ENCODE data around the gene FHL3. TPM values are rescaled to one million over a fixed set of nuclear protein-coding genes. Genes with fewer than 3 reads are reported as not detected.
A peak's percentile ranks its signal among the peaks of the same experiment; 100 is the strongest.

The FHL3 gene, protein sequence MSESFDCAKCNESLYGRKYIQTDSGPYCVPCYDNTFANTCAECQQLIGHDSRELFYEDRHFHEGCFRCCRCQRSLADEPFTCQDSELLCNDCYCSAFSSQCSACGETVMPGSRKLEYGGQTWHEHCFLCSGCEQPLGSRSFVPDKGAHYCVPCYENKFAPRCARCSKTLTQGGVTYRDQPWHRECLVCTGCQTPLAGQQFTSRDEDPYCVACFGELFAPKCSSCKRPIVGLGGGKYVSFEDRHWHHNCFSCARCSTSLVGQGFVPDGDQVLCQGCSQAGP
- 39.1 and 40.4 TPM in 2 replicates for total RNA-seq
- long read RNA-seq, partial matches to known transcripts, result 1 of 7 reads
- long read RNA-seq, other reads (novel, unspliced or antisense), result 1 of 7 reads

DNA sequence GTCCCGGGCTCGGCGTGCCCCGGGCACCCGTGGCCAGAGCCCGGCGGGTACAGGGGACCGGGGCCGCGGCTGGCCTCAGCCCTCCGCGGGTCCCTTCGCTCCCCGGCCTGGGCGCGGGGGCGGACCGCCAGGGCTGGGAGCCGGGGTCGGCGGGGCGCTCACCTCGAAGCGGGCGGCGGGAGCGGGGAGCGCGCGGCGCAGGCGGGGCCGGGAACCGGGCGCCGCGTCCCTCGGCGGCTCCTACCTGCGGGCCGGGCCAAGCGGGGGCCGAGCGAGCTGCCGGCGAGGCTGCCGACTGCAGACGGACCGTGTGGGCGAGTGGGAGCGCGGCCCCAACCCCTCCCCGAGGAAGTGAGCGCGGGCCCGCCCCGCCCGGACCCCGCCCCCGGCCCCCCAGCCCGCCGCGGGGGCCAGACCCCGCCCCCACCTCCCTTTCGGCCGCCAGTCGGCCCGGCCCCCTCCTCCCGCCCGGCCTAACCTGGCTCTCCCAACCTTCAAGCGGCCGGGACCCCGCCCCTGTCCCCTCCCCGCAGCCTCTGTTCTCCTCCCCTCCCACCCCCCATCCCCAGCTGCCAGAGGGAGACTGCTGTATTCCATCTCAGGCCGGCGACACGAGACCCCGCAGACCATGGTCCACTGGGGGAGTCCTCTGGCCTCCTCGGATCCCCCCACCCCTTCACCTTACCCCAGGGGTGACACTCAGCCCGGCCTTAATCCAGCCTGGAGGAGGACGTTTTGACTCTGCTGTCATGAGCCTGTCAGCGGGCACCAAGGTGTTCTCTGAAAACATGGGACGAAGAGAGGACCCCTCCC lies at the start of gene FHL3:
Gene FHL3, minus strand, starts transcription at position 320 of the 813 bp plus-strand sequence. CDS start 6,102 bp downstream, outside the sequence.
- DNase-seq (ENCODE audit: extremely low spot score, unreplicated experiment), result no peak
- Mint-ChIP-seq H3K36me3 (ENCODE audit: unreplicated experiment) (no peaks in the 10 kb centered on the region), H3K27ac (ENCODE audit: unreplicated experiment) (peak within 1 kb of the TSS; percentile 82), H3K4me3 (ENCODE audit: unreplicated experiment) (peak within 1 kb of the TSS; percentile 85), H3K4me1 (ENCODE audit: unreplicated experiment) (peaks cover 55% of the 10 kb centered on the region), H3K9me3 (ENCODE audit: unreplicated experiment) (no peaks in the 10 kb centered on the region), H3K27me3 (ENCODE audit: unreplicated experiment) (no peaks in the 10 kb centered on the region)
- TF ChIP-seq CTCF (IDR thresholded peaks at IDR 0.05), result no peak

- Mint-ChIP-seq H3K27ac (ENCODE audit: unreplicated experiment) (no peak overlapping the region), H3K36me3 (ENCODE audit: unreplicated experiment) (no peaks in the 10 kb centered on the region), H3K27me3 (ENCODE audit: unreplicated experiment) (peaks cover 27% of the 10 kb centered on the region), H3K4me3 (ENCODE audit: unreplicated experiment) (no peak overlapping the region), H3K9me3 (ENCODE audit: unreplicated experiment) (no peaks in the 10 kb centered on the region), H3K4me1 (ENCODE audit: unreplicated experiment) (peaks cover 12% of the 10 kb centered on the region)
- no peak for TF ChIP-seq CTCF (IDR thresholded peaks at IDR 0.05)
- DNase-seq (ENCODE audit: extremely low spot score, unreplicated experiment), result no peak
These were observed 48.2 kb upstream of the FHL3 start for GRCh38 chr1:38053416-38054091.

DNA sequence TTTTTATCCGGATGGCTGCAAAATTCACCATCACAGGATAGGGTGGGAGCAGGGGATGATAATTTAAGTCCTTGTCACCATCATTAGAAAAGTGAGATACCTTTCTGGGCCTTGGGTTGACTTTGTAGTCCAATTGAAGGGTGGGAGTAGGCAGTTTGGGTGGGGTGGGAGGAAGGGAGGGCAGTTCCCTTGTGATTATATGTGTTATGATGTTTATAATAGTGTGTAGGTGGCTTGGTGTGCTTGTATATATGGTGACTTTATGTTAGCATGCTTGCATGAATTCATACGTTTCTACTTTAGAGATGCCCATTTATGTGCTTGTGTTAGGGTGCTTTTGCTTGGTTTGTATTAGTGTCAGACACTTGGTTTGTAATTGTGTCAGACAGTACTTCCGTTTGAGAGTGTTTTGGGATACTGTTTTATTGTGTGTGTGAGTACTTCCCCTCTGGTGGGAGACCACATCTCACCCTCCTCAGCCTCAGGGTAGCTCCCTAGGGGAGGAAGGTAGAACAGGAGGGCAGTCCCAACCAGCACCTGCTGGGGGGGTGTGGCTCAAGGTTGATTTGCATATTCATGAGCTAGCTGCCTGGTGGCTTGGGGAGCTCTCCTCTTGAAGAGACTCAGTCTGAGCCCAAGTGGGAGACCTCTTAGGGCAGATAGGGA lies 47.6 kb upstream of the FHL3 start:
- DNase-seq (ENCODE audit: extremely low spot score, unreplicated experiment), result no peak
- TF ChIP-seq CTCF (IDR thresholded peaks at IDR 0.05), result no peak
- Mint-ChIP-seq H3K36me3 (ENCODE audit: unreplicated experiment) (no peaks in the 10 kb centered on the region), H3K4me1 (ENCODE audit: unreplicated experiment) (peaks cover 13% of the 10 kb centered on the region), H3K27me3 (ENCODE audit: unreplicated experiment) (peaks cover 27% of the 10 kb centered on the region), H3K9me3 (ENCODE audit: unreplicated experiment) (no peaks in the 10 kb centered on the region), H3K27ac (ENCODE audit: unreplicated experiment) (no peak overlapping the region), H3K4me3 (ENCODE audit: unreplicated experiment) (no peak overlapping the region)

GRCh38 chr1:38051079-38051543 lies 45.8 kb upstream of the FHL3 start:
- Mint-ChIP-seq H3K9me3 (ENCODE audit: unreplicated experiment) (no peaks in the 10 kb centered on the region), H3K4me3 (ENCODE audit: unreplicated experiment) (no peak overlapping the region), H3K27me3 (ENCODE audit: unreplicated experiment) (peaks cover 24% of the 10 kb centered on the region), H3K36me3 (ENCODE audit: unreplicated experiment) (no peaks in the 10 kb centered on the region), H3K27ac (ENCODE audit: unreplicated experiment) (no peak overlapping the region), H3K4me1 (ENCODE audit: unreplicated experiment) (peaks cover 17% of the 10 kb centered on the region)
- TF ChIP-seq CTCF (IDR thresholded peaks at IDR 0.05), result no peak
- no peak for DNase-seq (ENCODE audit: extremely low spot score, unreplicated experiment)
